Measurements from ENCODE around the gene PHLDA3.

The PHLDA3 gene

DNA sequence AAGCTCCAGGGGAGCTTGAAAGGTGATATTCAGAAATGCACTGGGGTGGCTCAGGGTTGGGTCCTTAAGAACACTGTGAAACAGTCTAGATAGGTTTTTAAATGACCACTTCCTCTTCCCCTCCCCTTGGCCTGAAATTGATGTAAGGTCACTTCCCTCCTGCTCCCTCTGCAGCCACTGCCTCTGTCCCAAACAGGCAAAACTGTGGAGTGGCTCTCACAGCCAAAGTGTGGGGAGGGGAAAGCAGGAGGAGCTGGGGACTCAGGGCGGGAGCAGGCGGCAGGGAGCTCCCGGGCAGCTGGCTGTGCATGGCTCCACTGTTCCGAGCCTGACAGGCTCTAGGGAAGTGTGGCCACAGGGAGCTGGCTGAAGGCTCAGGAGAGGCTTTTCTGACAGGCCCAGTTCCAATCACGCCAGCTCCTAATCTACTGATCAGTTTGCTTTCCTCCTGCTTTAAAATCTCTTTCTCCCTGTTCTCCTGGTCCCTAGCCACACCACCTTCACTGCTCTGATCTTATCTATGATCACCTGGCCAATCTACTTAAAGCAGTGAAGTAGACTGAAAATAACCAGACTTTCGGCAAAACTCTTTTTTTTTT, 43.1 kb upstream of the PHLDA3 start:
- Histone ChIP-seq H3K27ac (peak overlapping the region in 2 of 11 experiments; percentile 2 to 6; a peak in 1 of 22 replicates), H3K9me3 (replicated peaks in 1 of 11) (no peaks in the 10 kb centered on the region), H3K4me1 (peaks cover 31 to 54% (median 45%) of the 10 kb centered on the region in 10 experiments), H3K27me3 (no peaks in the 10 kb centered on the region), H3K9ac (peak overlapping the region in 6 of 11 experiments; percentile 8 to 41 (median 28); a peak in 11 of 22 replicates), H3K4me3 (no peak overlapping the region), H3K4me2 (peak overlapping the region; percentile 14 to 74 (median 52); a peak in 20 of 22 replicates), H4K20me1 (no peaks in the 10 kb centered on the region), H3K36me3 (no peaks in the 10 kb centered on the region)
- no peak for TF ChIP-seq Cebpa-rat (IDR thresholded peaks at IDR 0.05)

DNA sequence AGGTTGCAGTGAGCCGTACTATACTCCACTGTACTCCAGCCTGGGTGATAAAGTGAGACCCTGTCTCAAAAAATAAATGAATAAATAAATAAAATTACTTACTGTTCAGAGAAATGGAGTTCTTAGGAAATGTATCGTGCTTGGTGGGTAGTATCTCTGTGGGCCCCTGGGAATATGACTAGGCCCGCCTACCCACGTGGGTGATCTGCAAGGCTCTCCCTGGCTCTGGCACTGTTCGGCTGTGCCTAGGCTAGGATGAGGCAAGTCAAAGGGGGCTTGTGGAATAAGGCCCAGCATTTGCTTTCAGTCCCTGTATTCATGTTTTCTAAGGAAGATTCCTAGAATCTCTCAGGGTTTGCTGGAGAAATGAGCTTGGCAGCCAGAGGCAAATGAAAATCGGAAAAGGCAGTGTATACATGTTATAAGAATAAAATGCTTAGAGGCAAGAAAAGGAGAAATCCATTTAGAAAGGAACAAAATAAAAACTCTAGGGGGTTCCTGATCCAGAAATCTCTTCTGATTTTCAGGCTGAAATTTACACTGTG, 42.5 kb upstream of the PHLDA3 start:
- peak overlapping the region; percentile 14 to 74 (median 52); a peak in 20 of 22 replicates for H3K4me2 ChIP-seq
- H3K27ac ChIP-seq = 0 out of 22 replicates have a peak overlapping the region, but pooled peaks of 2 of the 11 experiments have one; percentile 2 to 6
- no peaks in the 10 kb centered on the region for H3K36me3 ChIP-seq
- H3K27me3 ChIP-seq = no peaks in the 10 kb centered on the region
- no peak for TF ChIP-seq Cebpa-rat (IDR thresholded peaks at IDR 0.05)
- H3K4me1 ChIP-seq = peaks cover 31 to 55% (median 49%) of the 10 kb centered on the region in 10 experiments
- H3K4me3 ChIP-seq = no peak overlapping the region
- peak overlapping the region in 5 of 11 experiments; percentile 21 to 41 (median 31); a peak in 8 of 22 replicates for H3K9ac ChIP-seq
- no peaks in the 10 kb centered on the region for H3K9me3 ChIP-seq (replicated peaks in 1 of 11)
- no peaks in the 10 kb centered on the region for H4K20me1 ChIP-seq

DNA sequence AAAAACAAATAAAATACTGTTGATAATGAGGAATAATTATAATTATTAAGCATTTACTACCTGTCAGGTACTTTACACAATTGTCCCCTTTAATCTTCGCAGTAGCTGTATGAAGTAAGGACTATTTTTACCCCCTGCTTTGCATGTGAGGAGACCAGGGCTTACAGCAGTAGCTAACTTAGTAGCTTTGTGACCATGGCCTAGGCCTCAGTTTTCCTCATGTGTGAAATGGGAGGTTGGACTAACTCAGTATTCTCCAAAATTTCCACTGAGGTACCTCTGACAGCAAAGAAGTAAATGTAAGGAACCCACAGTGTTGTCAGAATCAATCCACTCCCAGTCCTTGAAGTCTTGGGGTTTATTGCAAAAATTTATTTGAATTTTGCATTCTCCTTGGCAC, 41.7 kb upstream of the PHLDA3 start:
- Histone ChIP-seq H4K20me1 (peaks cover 0 to 6% (median 0%) of the 10 kb centered on the region in 11 experiments; a peak in 3 of 22 replicates), H3K9me3 (replicated peaks in 1 of 11) (no peaks in the 10 kb centered on the region), H3K27me3 (no peaks in the 10 kb centered on the region), H3K36me3 (no peaks in the 10 kb centered on the region), H3K4me2 (peak overlapping the region in 5 of 11 experiments; percentile 14 to 74 (median 50); a peak in 5 of 22 replicates), H3K27ac (no peak overlapping the region), H3K9ac (no peak overlapping the region), H3K4me3 (no peak overlapping the region), H3K4me1 (peaks cover 38 to 55% (median 50%) of the 10 kb centered on the region in 10 experiments)
- TF ChIP-seq Cebpa-rat (IDR thresholded peaks at IDR 0.05) = no peak

DNA sequence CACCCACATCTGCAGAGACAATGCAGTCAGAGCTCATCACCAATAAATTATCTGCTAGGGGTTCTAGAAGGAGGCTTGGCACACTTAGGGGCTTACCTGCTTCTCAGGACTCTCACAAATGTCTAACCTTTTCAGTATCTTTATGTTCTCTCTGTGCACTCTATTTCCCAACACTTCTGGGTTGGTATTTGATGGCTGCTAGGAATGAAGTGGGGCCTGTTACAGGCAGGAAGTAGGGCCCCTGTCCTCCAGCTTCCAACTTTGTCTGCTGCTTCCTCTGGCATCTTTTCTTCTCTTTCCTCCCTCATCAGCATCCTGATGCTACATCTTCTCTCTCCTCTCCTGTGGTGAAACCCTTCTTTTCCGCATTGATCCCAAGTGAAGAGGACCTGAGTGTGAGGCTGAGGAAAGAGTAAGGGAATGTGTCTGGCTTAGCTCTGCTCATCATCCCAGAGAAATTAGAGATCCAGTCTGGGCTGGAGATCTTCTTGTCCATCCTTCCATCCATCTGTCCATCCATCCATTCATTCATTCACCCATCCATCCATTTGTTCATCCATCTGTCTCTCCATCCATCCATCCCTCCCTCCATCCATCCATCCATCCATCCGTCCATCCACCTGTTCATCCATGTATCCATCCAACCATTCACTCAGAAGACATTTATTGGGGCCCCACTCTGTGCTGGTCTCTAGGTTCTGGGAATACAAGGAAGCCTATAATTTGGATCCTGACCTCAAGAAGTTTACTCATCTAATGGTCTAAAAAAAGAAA, 40.8 kb upstream of the PHLDA3 start:
- Histone ChIP-seq H3K27me3 (no peaks in the 10 kb centered on the region), H3K4me2 (peak overlapping the region in 9 of 11 experiments; percentile 4 to 53 (median 29); a peak in 11 of 22 replicates), H3K9me3 (replicated peaks in 1 of 11) (no peaks in the 10 kb centered on the region), H3K36me3 (no peaks in the 10 kb centered on the region), H3K9ac (no peak overlapping the region), H4K20me1 (peaks cover 0 to 15% (median 0%) of the 10 kb centered on the region in 11 experiments; a peak in 5 of 22 replicates), H3K4me3 (no peak overlapping the region), H3K27ac (no peak overlapping the region), H3K4me1 (peaks cover 48 to 64% (median 58%) of the 10 kb centered on the region in 10 experiments)
- no peak for TF ChIP-seq Cebpa-rat (IDR thresholded peaks at IDR 0.05)

DNA sequence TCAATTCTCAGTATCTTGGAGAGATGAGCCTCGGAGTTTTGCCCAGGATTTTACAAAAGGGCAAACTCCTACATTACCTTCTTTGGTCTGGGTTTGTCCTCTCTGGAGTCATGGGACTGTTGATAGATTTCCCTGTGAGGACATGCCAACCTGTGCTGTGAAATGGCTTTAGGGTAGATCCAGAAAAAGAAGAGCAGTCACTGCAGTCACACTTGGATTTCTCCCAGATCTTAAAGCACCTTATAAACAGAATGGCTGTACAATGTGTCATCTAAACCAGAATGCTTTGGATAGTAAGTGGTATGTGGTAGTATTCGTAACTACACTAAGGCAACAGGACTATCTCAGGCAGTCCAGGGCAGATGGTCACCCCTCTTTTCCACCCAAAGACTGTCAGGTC, 39.8 kb upstream of the PHLDA3 start:
- no peak overlapping the region for H3K9ac ChIP-seq
- H3K9me3 ChIP-seq (replicated peaks in 1 of 11) = no peaks in the 10 kb centered on the region
- H3K4me2 ChIP-seq = peak overlapping the region in 1 of 11 experiments; percentile 50; a peak in 2 of 22 replicates
- H3K27ac ChIP-seq = no peak overlapping the region
- no peak overlapping the region for H3K4me3 ChIP-seq
- H3K4me1 ChIP-seq = peaks cover 52 to 72% (median 63%) of the 10 kb centered on the region in 10 experiments
- no peak for TF ChIP-seq Cebpa-rat (IDR thresholded peaks at IDR 0.05)
- peaks cover 0 to 19% (median 0%) of the 10 kb centered on the region in 11 experiments; a peak in 5 of 22 replicates for H4K20me1 ChIP-seq
- peaks cover 0 to under 1% (median 0%) of the 10 kb centered on the region in 11 experiments; a peak in 1 of 22 replicates for H3K36me3 ChIP-seq
- H3K27me3 ChIP-seq = no peaks in the 10 kb centered on the region

DNA sequence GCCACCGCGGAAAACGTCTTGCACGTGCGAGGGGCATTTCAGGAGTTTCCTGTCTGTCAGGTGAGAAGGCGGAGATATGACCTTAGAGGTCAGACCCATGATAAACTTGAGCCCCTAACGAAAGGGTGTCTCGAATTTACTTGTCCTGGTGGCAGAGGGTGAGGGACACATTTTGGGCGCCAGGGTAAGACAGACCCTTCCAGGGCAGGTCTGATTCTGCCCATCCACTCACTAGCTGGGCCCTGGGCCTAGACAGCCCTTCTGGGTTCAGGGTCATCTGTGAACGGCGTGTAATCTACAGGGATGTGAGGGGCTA, 38.3 kb upstream of the PHLDA3 start:
- Histone ChIP-seq H3K36me3 (peaks cover 0 to 9% (median 0%) of the 10 kb centered on the region in 11 experiments; a peak in 2 of 22 replicates), H3K9ac (peak overlapping the region; percentile 74 to 86 (median 81)), H3K9me3 (replicated peaks in 1 of 11) (no peaks in the 10 kb centered on the region), H4K20me1 (peaks cover 0 to 31% (median 4%) of the 10 kb centered on the region in 11 experiments; a peak in 8 of 22 replicates), H3K27me3 (no peaks in the 10 kb centered on the region), H3K4me3 (peak overlapping the region; percentile 64 to 89 (median 74)), H3K4me2 (peak overlapping the region; percentile 82 to 97 (median 94)), H3K27ac (peak overlapping the region; percentile 62 to 82 (median 75); a peak in 21 of 22 replicates), H3K4me1 (peaks cover 46 to 81% (median 65%) of the 10 kb centered on the region in 10 experiments)
- TF ChIP-seq Cebpa-rat (IDR thresholded peaks at IDR 0.05) = no peak

DNA sequence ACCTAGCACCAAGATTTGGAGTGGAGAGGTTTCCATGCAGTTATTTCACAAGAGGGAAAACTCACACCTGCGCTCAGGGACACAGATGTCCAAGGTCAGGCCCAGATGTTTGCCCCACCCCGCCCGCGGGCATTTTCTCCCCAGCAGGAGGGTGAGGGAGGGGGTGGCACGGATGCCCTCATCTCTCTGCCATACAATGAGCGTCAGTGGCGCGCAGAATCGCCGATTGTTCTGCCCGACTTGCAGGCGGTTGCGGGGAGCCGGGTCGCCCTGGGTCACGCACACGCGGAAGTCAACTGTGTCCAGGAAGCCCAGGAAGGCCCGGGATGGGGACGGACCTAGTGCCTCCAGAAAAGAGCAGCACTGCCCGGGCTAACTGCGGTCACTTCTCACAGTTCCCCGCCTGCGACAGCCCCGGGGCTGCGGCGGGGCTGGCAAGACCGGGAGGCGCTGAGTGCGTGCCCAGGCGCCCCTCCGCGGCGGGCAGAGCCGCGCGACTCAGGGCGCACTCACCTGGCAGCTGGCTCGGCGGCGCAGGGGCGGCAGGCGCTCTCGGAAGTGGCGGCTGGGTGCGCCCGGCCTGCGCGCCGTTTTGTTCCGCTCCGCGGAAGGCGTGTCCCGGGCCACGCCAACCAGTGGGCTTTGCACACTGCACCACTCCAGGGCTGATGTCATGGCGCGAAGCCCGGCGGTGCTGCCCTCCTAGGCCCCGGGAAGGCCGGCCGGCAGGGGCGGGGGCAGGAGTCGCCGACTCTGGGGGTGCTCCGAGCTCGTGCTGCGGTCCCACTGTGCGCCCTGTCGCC, 37.8 kb upstream of the PHLDA3 start, which contains the start of gene CSRP1:
Gene CSRP1, minus strand, starts transcription at position 567 of the 803 bp plus-strand sequence. CDS start 10,820 bp downstream, outside the sequence.
- H3K4me1 ChIP-seq = peaks cover 40 to 76% (median 61%) of the 10 kb centered on the region in 10 experiments

DNA sequence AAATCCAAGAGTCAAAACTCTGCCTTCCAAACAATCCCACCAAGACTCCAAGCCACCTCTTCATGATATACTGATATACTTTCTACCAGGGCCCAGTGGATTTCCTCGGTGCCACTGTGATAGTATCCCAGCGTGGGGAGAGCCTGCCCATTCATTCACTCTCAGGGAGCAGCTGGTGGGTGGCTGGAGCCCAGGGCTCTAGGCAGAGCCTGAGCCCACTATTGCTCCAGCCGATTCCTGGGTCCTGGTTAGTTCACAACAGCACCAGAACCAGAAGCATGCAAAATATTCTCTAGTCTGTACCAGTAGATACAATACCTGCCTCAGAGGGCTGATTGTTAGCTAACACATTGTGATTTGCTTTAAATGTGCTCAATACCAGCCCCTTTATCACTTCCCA, 37.1 kb upstream of the PHLDA3 start:
- Histone ChIP-seq H3K27me3 (no peaks in the 10 kb centered on the region), H4K20me1 (peaks cover 0 to 41% (median 10%) of the 10 kb centered on the region in 11 experiments; a peak in 12 of 22 replicates), H3K9me3 (replicated peaks in 1 of 11) (no peaks in the 10 kb centered on the region), H3K4me2 (peak overlapping the region; percentile 82 to 97 (median 94)), H3K27ac (peak overlapping the region in 4 of 11 experiments; percentile 67 to 82 (median 76); a peak in 9 of 22 replicates), H3K9ac (peak overlapping the region; percentile 74 to 86 (median 81); a peak in 20 of 22 replicates), H3K4me1 (peaks cover 35 to 69% (median 55%) of the 10 kb centered on the region in 10 experiments), H3K36me3 (peaks cover 0 to 9% (median 0%) of the 10 kb centered on the region in 11 experiments; a peak in 2 of 22 replicates), H3K4me3 (peak overlapping the region; percentile 64 to 89 (median 74))
- TF ChIP-seq Cebpa-rat (IDR thresholded peaks at IDR 0.05) = no peak

More for the DNA sequence above, 37.8 kb upstream of the PHLDA3 start, which contains the start of gene CSRP1:
- H3K27ac ChIP-seq = peak within 1 kb of the TSS; percentile 62 to 82 (median 75); a peak in 21 of 22 replicates
- H3K4me2 ChIP-seq = peak within 1 kb of the TSS; percentile 82 to 97 (median 94)
- peaks cover 0 to 36% (median 5%) of the 10 kb centered on the region in 11 experiments; a peak in 8 of 22 replicates for H4K20me1 ChIP-seq
- H3K27me3 ChIP-seq = no peaks in the 10 kb centered on the region
- peak within 1 kb of the TSS; percentile 74 to 86 (median 81) for H3K9ac ChIP-seq
- no peaks in the 10 kb centered on the region for H3K9me3 ChIP-seq (replicated peaks in 1 of 11)
- H3K4me3 ChIP-seq = peak within 1 kb of the TSS; percentile 64 to 89 (median 74)
- peaks cover 0 to 9% (median 0%) of the 10 kb centered on the region in 11 experiments; a peak in 2 of 22 replicates for H3K36me3 ChIP-seq
- no peak for TF ChIP-seq Cebpa-rat (IDR thresholded peaks at IDR 0.05)

Measured in BLaER1 treated with 17β-estradiol and CSF1 and Interleukin-3, amounts not matched to agents 10 nM and 100 nM (cell line).